HG03039 (cell line): Measurements from ENCODE around the gene NDUFB1.
A peak's percentile ranks its signal among the peaks of the same experiment; 100 is the strongest.

Source experiments
- ATAC-seq: cut with Tn5 transposase; IDR thresholded peaks from one replicate; pipeline ENCODE4 v1.9.1; 2021; ENCODE audit warnings: mild to moderate bottlenecking, moderate library complexity; ENCODE audit not compliant: unreplicated experiment

NDUFB1 gene

GRCh38 chr14:92121670-92122350, at the start of gene NDUFB1, which contains the start of gene CPSF2:
Gene NDUFB1, minus strand, starts transcription at chr14:92121706. Its CDS starts 4,069 bp downstream, at chr14:92117637.
Gene CPSF2, plus strand, starts transcription at chr14:92121969. Its CDS starts 9,016 bp downstream, at chr14:92130985.
- peak; percentile 81 for ATAC-seq

- ATAC-seq = no peak
Observed at GRCh38 chr14:92164958-92165357, 43.5 kb upstream of the NDUFB1 start.

DNA sequence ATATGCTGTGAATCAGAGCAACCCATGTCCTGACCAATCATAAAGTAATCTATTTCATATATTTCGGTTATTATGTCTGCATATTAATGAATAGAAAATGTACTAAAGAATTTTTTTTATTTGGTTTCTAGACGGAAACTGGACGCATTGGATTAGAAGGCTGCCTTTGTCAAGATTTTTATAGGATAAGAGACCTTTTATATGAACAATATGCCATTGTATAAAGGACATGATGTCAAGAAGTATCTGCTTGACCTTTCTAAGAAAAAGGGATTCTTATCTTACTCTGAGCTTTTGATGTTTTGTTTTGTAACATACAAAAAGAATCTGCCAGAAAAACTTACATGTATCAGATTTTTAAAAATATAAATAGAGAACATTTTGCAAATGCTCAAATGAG, 40.0 kb upstream of the NDUFB1 start:
- no peak for ATAC-seq

DNA sequence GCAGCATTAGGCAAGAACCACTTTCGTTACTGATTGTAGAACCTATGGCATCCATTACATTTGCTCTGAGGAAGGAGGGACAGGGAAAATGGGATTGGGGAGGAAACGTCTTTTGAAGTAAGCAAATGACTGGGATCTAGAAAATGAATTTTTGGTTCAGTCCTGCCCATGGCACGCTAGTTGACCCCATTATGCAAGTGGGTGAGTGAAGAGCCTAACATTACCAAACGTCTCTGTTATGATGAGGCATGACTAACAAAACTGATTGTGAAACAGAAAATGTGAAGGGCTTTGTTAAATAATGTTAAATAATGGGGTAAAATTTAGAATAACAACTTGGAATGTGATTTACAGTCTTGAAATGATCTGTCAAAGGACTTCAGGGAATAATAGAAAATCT, 39.1 kb upstream of the NDUFB1 start:
- no peak for ATAC-seq

DNA sequence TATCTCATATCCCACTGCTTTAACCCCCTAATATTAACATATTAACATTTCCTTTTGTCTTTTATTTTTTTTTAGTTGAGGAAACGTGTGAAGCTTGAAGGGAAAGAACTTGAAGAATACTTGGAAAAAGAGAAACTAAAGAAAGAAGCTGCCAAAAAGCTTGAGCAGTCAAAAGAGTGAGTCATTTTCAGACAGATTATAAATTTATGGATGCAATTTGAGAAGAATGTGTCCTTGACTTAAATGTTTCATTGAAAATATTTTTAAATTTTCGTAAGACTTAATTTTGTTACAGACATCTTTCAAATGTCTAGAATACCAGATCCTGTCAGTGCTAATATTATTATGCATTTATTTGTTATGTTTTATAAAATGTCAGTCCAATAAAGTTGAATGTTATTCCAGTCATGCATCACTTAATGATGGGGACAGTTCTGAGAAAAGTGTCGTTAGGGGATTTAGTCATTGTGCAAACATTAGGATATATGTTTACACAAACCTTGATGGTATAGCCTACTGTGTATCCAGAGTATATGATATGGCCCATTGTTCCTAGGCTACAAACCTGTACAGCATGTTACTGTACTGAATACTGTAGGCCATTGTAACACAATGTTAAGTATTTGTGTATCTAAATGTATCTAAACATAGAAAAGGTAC, 32.9 kb upstream of the NDUFB1 start:
- no peak for ATAC-seq

- ATAC-seq = no peak
Observed at GRCh38 chr14:92153581-92153980, 32.1 kb upstream of the NDUFB1 start.

GRCh38 chr14:92144708-92145107, 23.2 kb upstream of the NDUFB1 start:
- ATAC-seq = no peak

DNA sequence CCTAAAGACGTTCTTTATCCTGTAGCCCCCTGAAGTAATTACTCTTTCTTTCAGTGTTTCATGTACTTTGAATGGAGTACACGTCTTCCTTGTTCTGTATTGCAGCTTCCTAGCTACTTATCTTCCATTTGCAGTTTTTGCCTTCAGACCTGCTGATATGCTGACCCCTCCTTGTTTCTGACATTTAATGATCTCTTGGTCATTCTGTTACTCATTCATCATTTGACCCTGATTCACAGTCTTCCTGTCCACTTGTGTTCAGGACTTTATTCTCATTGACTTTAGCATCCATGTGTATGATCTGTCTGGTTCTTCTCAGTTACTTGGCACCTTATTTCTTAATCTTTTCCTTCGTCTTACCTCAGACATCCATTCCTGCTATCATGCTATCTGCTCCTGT, 22.5 kb upstream of the NDUFB1 start:
- no peak for ATAC-seq

DNA sequence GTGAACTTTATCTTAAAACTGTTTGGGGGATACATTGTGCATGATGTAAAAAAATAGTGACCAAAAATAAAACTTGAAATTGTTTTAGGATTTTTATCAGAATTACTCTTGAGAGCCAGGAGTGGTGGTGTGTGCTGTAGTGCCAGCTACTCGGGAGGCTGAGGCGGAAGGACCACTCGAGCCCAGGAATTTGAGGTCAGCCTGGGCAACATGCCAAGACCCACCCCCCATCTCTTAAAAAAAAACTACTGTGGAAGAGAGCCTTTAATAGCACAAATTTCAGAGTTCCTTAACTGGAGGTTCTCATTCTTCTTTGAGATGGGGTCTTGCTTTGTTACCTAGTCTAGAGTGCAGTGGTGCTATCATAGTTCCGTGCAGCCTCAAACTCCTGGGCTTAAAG, 21.8 kb upstream of the NDUFB1 start:
- ATAC-seq = no peak

DNA sequence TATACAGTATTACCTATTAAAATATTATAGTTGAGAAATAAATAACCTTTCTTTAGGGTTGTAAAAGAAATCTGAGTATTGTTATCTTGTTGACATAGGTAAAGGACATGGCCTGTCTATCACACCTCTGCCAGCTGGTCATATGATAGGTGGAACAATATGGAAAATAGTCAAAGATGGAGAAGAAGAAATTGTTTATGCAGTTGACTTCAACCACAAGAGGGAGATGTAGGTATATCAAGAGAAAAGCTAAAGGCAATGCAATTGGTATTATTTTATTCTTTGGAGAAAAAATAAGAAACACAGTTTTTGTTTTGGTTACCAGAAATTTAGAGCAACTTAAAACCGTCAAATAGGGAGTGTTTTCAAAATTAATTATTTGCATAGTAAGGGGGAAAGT, 13.8 kb upstream of the NDUFB1 start:
- no peak for ATAC-seq

DNA sequence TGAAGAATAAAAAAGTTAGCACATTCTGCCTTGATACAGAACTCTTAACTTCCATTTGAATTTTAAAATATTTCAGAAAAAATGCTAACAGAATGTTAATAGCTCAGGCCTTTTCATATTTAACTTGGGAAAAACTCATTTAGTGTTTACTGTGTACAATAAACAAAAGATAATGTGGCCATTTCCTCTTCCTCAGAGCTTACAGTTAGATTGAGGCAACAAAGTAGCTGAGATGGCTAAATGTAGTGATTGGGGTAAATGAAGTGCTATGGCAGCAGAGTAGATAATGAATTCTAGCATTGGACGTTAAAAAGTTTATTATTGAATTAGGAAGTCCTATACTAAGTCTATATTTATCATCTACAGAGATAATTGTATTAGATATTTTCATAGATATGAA, 12.9 kb upstream of the NDUFB1 start:
- no peak for ATAC-seq

GRCh38 chr14:92122761-92123160, 1.3 kb upstream of the NDUFB1 start:
- ATAC-seq = no peak

DNA sequence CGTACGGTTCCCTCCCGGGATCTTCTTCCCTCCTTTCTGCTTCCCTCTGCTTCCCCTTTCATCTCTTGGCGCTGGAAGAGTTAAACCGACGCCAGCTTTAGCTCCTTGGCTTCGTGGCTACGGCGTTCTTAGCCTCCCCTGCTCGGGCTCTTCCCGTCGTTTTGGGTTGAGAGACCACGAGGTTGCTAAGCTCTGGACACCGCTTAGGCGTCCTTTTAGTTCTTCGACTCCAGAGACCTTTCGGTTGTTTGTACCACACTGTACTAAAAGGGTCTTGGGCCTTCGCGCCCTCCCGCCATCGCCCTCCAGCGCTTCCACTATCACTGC, 808 bp upstream of the NDUFB1 start:
- ATAC-seq = peak; percentile 15

DNA sequence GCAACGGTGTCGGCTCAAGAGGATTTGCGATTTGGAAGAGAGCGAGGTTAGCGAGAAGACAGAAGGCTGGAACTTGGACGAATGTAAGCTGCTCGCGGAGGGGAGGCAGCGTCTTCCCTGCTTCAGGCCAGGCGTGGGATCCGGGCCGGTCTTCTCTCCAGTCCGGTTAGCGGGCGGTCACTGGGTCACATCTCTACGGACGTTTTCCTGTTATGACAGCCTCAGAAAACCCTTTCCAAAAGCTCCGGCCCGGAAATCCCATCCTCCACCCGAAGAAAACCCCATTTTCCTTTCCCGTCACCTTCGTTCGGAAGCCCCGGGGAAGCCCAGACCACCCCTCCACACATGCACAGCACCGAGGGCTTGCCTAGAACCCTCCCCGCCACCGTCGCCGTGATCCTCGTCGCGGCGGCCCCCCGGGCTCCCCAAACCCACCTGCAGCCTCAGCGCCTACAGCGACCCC, 268 bp downstream of the NDUFB1 start:
- ATAC-seq = no peak

GRCh38 chr14:92109490-92109889, 12.0 kb downstream of the NDUFB1 start:
- no peak for ATAC-seq

GRCh38 chr14:92108345-92109254, 12.9 kb downstream of the NDUFB1 start:
- no peak for ATAC-seq

- peak; percentile 85 for ATAC-seq
Observed at GRCh38 chr14:92106143-92106926, 15.2 kb downstream of the NDUFB1 start, which contains the start of gene ATXN3. Gene ATXN3, minus strand, starts transcription at chr14:92106582. Its CDS starts 30 bp downstream, at chr14:92106552.

- ATAC-seq = no peak
Observed at GRCh38 chr14:92105893-92106142, 15.7 kb downstream of the NDUFB1 start.

GRCh38 chr14:92105073-92105892, 16.2 kb downstream of the NDUFB1 start:
- no peak for ATAC-seq

- no peak for ATAC-seq
Observed at GRCh38 chr14:92103363-92103989, 18.0 kb downstream of the NDUFB1 start.
